Measurements from ENCODE around the gene HACD2.
"Not testable (repeated sequence)": the region's sequence is repeated elsewhere in the genome, so short reads cannot be mapped to it uniquely, and the experiment has no call there.

- not testable (repeated sequence) for TF ChIP-seq POLR2AphosphoS5 (IDR thresholded peaks at IDR 0.05; ENCODE audit: borderline replicate concordance, low read depth, low read length); FOXP2 (optimal IDR thresholded peaks at IDR 0.05; ENCODE audit: control extremely low read depth, extremely low read length, insufficient read depth)
These were observed 26.8 kb upstream of the HACD2 start for GRCh38 chr3:123611674-123612073.

All from SK-N-MC (cell line).